Stimulated activated effector memory CD8-positive, alpha-beta T cell treated with anti-CD3 and anti-CD28 coated beads, Interleukin-12 subunit alpha, Interleukin-12 subunit beta, amount 100 ng/mL, for 72 hours (primary cell): ENCODE measurements around the gene MTHFD2L.

Experiments used
- ATAC-seq: fragments of 150-1000 bp; cut with Tn5 transposase; 2 replicates; pipeline ENCODE4 v1.10.0; 2021
- DNase-seq, 2 donors: peaks; one replicate each; pipeline ENCODE4 v3.0.0; 2021 to 2022; ENCODE audit warnings: low spot score in 2 of 2
- H3K27ac Mint-ChIP-seq: one replicate; pipeline ENCODE4 v1.8.0; 2022; ENCODE audit warnings: mild to moderate bottlenecking, mixed read lengths
- H3K36me3 Mint-ChIP-seq: one replicate; pipeline ENCODE4 v1.8.0; 2022; ENCODE audit warnings: mild to moderate bottlenecking, mixed read lengths
- H3K4me1 Mint-ChIP-seq: one replicate; pipeline ENCODE4 v1.8.0; 2022; ENCODE audit warnings: mixed read lengths
- H3K4me3 Mint-ChIP-seq: one replicate; pipeline ENCODE4 v1.8.0; 2022; ENCODE audit warnings: mild to moderate bottlenecking, mixed read lengths
- H3K9me3 Mint-ChIP-seq: one replicate; pipeline ENCODE4 v1.8.0; 2022; ENCODE audit warnings: mixed read lengths

Gene MTHFD2L

GRCh38 chr4:74159143-74159709 is 1.3 kb downstream of the MTHFD2L start:
- Mint-ChIP-seq H3K36me3 (peaks cover 35% of the 10 kb centered on the region), H3K27ac (peak overlapping the region; percentile 92), H3K9me3 (no peaks in the 10 kb centered on the region), H3K4me1 (peaks cover 35% of the 10 kb centered on the region), H3K4me3 (peak overlapping the region; percentile 79)
- DNase-seq (no peak), ATAC-seq (no peak)

- peaks cover 35% of the 10 kb centered on the region for H3K36me3 Mint-ChIP-seq
- H3K4me1 Mint-ChIP-seq: peaks cover 35% of the 10 kb centered on the region
- no peak overlapping the region for H3K4me3 Mint-ChIP-seq
- H3K27ac Mint-ChIP-seq: no peak overlapping the region
- ATAC-seq (no peak), DNase-seq (no peak)
- no peaks in the 10 kb centered on the region for H3K9me3 Mint-ChIP-seq
Observed at GRCh38 chr4:74161666-74162450, 3.9 kb downstream of the MTHFD2L start.

GRCh38 chr4:74166135-74166534 is 8.2 kb downstream of the MTHFD2L start:
- Mint-ChIP-seq H3K4me3 (no peak overlapping the region), H3K4me1 (peaks cover 14% of the 10 kb centered on the region), H3K27ac (no peak overlapping the region), H3K36me3 (peaks cover 15% of the 10 kb centered on the region), H3K9me3 (no peaks in the 10 kb centered on the region)
- ATAC-seq (no peak), DNase-seq (no peak)

- Mint-ChIP-seq H3K4me1 (peaks cover 8% of the 10 kb centered on the region), H3K36me3 (peaks cover 9% of the 10 kb centered on the region), H3K4me3 (no peak overlapping the region), H3K27ac (no peak overlapping the region), H3K9me3 (no peaks in the 10 kb centered on the region)
- ATAC-seq (no peak), DNase-seq (no peak)
Observed at GRCh38 chr4:74166818-74167217, 8.9 kb downstream of the MTHFD2L start.

GRCh38 chr4:74167585-74167984 is 9.7 kb downstream of the MTHFD2L start:
- DNase-seq: no peak
- H3K4me3 Mint-ChIP-seq: no peak overlapping the region
- H3K36me3 Mint-ChIP-seq: peaks cover under 1% of the 10 kb centered on the region
- no peaks in the 10 kb centered on the region for H3K9me3 Mint-ChIP-seq
- ATAC-seq: no peak
- peaks cover 8% of the 10 kb centered on the region for H3K4me1 Mint-ChIP-seq
- no peak overlapping the region for H3K27ac Mint-ChIP-seq

GRCh38 chr4:74168841-74169240 is 10.9 kb downstream of the MTHFD2L start:
- ATAC-seq: no peak
- DNase-seq: no peak
- H3K27ac Mint-ChIP-seq: no peak overlapping the region

GRCh38 chr4:74173321-74173720 is 15.4 kb downstream of the MTHFD2L start:
- ATAC-seq (no peak), DNase-seq (no peak)
- H3K4me1 Mint-ChIP-seq: peaks cover 2% of the 10 kb centered on the region
- H3K9me3 Mint-ChIP-seq: no peaks in the 10 kb centered on the region
- no peak overlapping the region for H3K4me3 Mint-ChIP-seq
- H3K36me3 Mint-ChIP-seq: no peaks in the 10 kb centered on the region
- H3K27ac Mint-ChIP-seq: no peak overlapping the region

More at GRCh38 chr4:74168841-74169240, 10.9 kb downstream of the MTHFD2L start:
- Mint-ChIP-seq H3K36me3 (no peaks in the 10 kb centered on the region), H3K4me1 (peaks cover 8% of the 10 kb centered on the region), H3K9me3 (no peaks in the 10 kb centered on the region), H3K4me3 (no peak overlapping the region)

GRCh38 chr4:74174421-74174820 is 16.5 kb downstream of the MTHFD2L start:
- DNase-seq (no peak), ATAC-seq (no peak)
- Mint-ChIP-seq H3K36me3 (no peaks in the 10 kb centered on the region), H3K9me3 (no peaks in the 10 kb centered on the region), H3K4me1 (no peaks in the 10 kb centered on the region), H3K4me3 (no peak overlapping the region), H3K27ac (no peak overlapping the region)

GRCh38 chr4:74174941-74175340 is 17.0 kb downstream of the MTHFD2L start:
- no peak overlapping the region for H3K27ac Mint-ChIP-seq
- H3K9me3 Mint-ChIP-seq: no peaks in the 10 kb centered on the region
- H3K36me3 Mint-ChIP-seq: no peaks in the 10 kb centered on the region
- no peak for DNase-seq
- H3K4me3 Mint-ChIP-seq: no peak overlapping the region
- no peaks in the 10 kb centered on the region for H3K4me1 Mint-ChIP-seq
- no peak for ATAC-seq

- no peaks in the 10 kb centered on the region for H3K4me1 Mint-ChIP-seq
- no peaks in the 10 kb centered on the region for H3K36me3 Mint-ChIP-seq
- DNase-seq (no peak), ATAC-seq (no peak)
- H3K27ac Mint-ChIP-seq: no peak overlapping the region
- no peaks in the 10 kb centered on the region for H3K9me3 Mint-ChIP-seq
- no peak overlapping the region for H3K4me3 Mint-ChIP-seq
Observed at GRCh38 chr4:74175379-74175778, 17.5 kb downstream of the MTHFD2L start.

GRCh38 chr4:74178798-74179197 is 20.9 kb downstream of the MTHFD2L start:
- H3K4me1 Mint-ChIP-seq: no peaks in the 10 kb centered on the region
- no peak for DNase-seq
- ATAC-seq: no peak
- H3K27ac Mint-ChIP-seq: no peak overlapping the region
- H3K4me3 Mint-ChIP-seq: no peak overlapping the region
- no peaks in the 10 kb centered on the region for H3K9me3 Mint-ChIP-seq
- H3K36me3 Mint-ChIP-seq: no peaks in the 10 kb centered on the region

- no peak overlapping the region for H3K27ac Mint-ChIP-seq
Observed at GRCh38 chr4:74181219-74181618, 23.3 kb downstream of the MTHFD2L start.

GRCh38 chr4:74188912-74189311 is 31.0 kb downstream of the MTHFD2L start:
- Mint-ChIP-seq H3K4me1 (no peaks in the 10 kb centered on the region), H3K36me3 (no peaks in the 10 kb centered on the region), H3K27ac (no peak overlapping the region), H3K9me3 (no peaks in the 10 kb centered on the region), H3K4me3 (no peak overlapping the region)
- ATAC-seq (no peak), DNase-seq (no peak)

More at GRCh38 chr4:74181219-74181618, 23.3 kb downstream of the MTHFD2L start:
- no peaks in the 10 kb centered on the region for H3K36me3 Mint-ChIP-seq
- H3K4me1 Mint-ChIP-seq: no peaks in the 10 kb centered on the region
- no peak overlapping the region for H3K4me3 Mint-ChIP-seq
- DNase-seq (no peak), ATAC-seq (peak; percentile 89)
- no peaks in the 10 kb centered on the region for H3K9me3 Mint-ChIP-seq

- H3K4me3 Mint-ChIP-seq: no peak overlapping the region
- no peaks in the 10 kb centered on the region for H3K36me3 Mint-ChIP-seq
- H3K9me3 Mint-ChIP-seq: no peaks in the 10 kb centered on the region
- no peaks in the 10 kb centered on the region for H3K4me1 Mint-ChIP-seq
- DNase-seq (no peak), ATAC-seq (peak; percentile 55)
- no peak overlapping the region for H3K27ac Mint-ChIP-seq
Observed at GRCh38 chr4:74189331-74190043, 31.6 kb downstream of the MTHFD2L start.

GRCh38 chr4:74190332-74190731 is 32.4 kb downstream of the MTHFD2L start:
- DNase-seq: no peak
- H3K36me3 Mint-ChIP-seq: no peaks in the 10 kb centered on the region
- H3K4me3 Mint-ChIP-seq: no peak overlapping the region
- no peak for ATAC-seq
- no peaks in the 10 kb centered on the region for H3K9me3 Mint-ChIP-seq
- no peak overlapping the region for H3K27ac Mint-ChIP-seq
- H3K4me1 Mint-ChIP-seq: no peaks in the 10 kb centered on the region
